HG02759 (cell line): ENCODE results near the gene BTRC.

Source experiments
- ATAC-seq: cut with Tn5 transposase; IDR thresholded peaks from one replicate; pipeline ENCODE4 v1.9.1; 2021; ENCODE audit warnings: mild to moderate bottlenecking, moderate library complexity; ENCODE audit not compliant: unreplicated experiment

Gene BTRC

DNA sequence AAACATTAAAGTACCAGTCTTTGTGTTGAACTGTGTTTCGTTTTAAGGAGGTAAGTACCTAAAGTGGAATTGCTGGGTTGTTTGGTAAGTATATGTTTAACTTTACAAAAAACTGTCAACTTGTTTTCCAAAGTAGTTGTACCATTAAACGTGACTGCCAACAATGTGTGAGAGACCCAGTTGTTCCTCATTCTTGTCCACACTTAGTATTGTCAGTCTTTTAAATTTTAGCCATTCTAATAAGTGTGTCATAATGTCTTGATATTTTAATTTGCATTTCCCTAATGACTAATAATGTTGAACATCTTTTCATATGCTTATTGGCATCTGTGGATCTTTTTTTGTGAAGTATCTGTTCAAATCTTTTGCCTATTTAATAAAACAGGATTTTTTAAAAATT lies 159.8 kb downstream of the BTRC start:
- ATAC-seq: no peak

DNA sequence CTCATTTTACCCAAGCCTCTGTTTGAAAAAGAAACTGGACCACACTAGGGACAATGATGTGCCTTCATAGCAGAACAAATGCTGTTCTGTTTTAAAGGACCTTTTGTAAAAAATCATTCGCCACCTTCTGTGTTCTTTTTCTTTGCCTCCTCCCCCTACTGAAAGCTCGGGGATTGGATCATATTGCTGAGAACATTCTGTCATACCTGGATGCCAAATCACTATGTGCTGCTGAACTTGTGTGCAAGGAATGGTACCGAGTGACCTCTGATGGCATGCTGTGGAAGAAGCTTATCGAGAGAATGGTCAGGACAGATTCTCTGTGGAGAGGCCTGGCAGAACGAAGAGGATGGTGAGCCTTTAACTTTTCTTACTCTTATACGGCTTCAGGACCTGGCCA lies 171.9 kb downstream of the BTRC start:
- ATAC-seq: no peak

DNA sequence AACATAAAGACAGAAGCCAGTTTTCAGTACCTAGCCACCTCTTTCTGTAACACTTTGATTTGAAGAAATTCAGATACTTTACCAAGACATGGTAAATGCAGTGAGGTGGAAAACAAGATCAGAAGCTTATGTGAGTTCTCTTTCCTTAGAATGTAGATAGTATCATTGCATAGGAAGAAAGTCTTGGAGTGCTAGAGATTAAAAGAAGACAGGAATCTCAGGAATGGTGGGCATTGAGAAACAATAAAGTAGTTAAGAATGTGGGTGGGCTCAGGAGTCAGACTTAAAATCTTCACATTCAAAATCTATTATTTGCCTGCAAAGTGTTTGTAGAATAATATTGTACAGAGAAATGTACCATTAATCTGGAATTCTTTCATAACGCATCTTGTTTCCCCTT lies 175.2 kb downstream of the BTRC start:
- no peak for ATAC-seq

DNA sequence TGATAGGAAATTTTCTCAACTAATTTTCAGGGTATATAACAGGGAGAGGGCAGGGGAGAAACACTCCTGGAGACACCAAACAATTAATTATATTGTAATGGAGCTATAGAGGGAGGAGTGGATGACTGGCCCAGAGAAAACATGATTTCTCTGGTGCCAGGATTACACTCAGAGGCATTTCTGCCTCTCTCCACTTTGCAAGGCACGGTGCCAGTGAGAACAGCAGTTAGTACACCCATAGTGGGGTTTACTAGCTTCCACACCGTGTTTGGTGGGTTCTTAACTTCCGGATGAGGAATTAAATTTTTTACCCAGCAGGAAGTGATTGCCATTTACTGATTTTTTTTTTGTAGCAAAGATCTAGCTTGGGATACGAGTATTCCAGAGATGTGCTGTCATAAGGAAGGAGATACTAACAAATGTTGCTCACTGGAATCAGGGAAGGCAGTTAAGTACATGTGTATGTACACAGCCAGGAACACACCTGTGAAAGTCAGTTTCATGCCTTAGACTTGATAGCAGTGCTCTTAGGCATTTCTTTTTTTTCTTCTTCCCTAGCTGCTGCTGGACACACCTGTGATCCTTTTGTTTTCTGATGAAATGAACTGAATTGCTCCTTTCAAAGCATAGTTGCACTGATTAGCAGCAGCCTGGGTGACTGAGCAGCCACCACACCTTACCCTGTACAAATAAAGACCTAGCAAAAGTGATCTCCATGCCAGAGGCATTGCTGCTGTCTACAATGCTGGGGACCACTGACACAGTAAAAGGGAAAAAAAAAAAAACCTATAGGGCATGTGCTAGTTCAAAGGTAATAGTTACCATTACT lies 176.0 kb downstream of the BTRC start:
- ATAC-seq: no peak

DNA sequence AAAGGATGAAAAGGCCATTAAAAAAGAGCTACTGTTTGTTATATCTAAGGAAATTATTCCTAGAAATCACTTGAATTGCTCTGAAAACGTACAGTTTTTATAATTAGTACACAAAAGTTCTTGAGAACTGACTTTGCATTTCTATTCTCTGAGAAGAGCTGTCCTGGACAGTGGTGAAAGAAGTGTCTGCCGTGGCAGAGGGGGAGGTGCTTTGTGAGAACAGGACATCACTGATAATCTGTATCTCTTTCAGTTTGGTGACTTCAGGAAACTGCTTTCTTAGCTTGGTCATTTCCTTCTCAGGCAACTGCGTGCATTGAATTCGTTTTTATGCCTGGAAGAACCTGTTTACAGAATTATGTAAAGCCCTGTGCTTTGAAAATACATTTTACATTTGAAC lies 182.0 kb downstream of the BTRC start:
- ATAC-seq: no peak

DNA sequence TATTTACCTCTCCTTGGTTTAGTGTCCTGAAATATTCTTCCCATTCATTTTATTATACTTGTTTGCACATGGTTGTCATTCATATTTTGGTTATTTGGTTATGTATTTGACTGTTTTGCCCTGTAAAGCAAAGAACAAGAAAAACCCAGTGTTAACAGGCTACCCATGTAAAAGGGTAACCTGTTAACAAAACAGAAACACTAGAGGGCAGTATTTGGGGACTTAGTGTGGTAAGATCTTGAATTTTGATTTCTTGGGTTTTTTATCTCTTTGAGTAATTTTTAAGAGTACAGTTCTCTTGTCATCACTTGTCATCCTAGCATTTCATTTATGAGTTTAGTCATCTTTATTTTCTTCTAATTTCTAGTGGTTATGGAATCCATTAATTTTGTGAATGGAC lies 182.8 kb downstream of the BTRC start:
- ATAC-seq: no peak

DNA sequence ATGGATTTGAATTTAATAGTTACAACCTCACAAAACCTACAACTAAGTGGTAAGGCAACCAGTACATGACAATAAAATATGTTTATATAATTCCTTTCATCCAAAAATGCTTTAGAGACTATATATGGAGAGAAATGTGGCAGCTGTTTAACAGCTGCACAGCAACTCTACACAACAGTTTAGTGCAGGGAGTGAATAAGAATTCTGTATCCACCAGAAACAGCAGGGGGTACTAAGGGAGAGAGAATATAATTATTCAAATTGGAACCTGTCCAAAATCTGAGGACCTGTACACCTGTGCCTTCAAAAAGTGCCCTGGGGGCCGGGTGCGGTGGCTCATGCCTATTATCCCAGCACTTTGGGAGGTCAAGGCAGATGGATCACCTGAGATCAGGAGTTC lies 184.5 kb downstream of the BTRC start:
- ATAC-seq: no peak

DNA sequence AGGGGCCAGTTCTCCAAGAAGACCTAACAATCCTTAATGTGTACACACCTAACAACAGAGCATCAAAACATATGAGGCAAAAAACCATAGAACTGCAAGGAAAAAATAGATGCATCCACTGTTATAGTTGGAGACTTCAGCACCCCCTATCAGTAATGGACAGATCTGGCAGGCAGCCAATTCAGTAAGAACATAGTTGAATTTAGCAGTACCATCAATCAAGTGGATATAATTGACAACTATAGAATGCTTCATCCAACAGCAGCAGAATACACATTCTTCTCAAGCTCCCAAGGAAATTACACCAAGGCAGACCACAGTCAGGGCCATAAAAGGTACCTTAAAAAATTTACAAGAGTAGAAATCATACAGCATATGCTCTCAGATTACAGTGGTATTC lies 191.9 kb downstream of the BTRC start:
- no peak for ATAC-seq

DNA sequence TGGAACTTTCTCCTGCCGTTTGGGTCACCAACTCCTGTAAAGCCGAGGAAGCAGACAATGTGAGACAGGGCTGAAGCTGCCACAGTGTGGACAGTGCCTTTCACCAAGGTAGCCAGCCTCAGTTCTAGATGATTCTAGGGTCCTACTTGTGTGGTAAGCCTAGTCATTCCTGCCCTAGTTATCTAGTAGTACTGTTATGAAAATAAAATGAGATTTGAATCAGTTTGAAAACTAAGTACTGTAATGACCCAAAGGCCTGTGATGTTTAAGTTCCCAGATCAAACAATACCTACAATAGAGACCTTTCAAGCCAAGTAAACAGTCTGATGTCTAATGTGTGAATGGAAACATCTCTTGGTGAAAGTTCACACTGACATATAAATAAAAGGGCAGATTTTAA lies 197.0 kb downstream of the BTRC start:
- no peak for ATAC-seq

DNA sequence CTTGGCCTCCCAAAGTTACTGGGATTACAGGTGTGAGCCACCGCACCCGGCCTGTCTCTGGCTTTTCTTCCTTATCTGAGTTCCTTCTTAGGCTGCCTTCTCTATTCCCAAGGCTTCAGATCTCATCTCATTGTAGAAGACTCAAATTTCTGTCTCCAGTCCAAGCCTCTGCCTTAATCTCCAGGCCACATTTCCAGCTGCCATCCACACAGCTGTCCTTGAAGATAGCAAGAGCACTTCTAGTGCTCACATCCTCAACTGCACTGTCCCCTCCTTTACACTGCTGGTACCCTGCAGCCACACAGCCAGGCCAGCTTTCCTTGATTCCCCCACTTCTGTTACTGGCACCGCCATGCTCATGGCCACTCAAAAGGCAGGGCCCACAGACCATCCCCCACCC lies 198.5 kb downstream of the BTRC start:
- no peak for ATAC-seq

DNA sequence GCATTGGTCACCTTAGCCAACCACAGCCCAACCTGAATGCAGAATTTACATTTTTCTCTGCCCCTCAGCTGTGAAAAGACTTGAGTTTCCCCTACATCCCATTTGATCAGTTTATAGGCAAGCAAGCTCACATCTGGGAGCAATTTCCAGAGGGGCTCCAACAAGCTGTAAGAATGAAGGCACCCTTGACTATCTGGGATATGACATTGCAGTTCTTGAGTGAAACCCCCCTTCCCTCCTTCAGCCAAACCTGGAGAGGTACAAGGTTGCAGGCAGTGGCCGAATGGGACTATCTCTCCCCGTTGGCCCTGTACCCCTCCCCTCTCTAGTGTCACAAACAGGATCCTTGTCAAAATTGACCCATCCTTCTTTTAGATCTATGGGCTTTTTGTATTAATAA lies 203.6 kb downstream of the BTRC start:
- ATAC-seq: no peak

DNA sequence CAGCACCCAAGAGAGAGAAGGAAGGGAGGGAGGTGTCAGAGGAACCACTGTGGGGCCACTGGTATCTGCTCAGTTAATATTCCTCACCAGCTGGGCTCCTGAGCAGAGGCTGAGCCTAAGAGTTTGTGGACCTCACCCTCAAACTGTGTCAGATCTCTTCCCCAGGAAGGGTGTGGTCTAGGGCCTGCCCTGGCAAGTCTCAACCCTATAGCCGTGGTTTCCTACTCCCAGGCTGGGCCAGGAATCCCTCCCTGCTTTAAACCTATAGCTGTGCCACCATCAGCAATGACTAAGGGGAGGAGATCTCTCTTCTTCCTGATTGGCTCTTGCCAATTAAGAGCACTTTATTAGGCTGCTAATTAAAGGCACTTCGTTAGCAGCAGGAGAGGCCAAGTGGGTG lies 204.2 kb downstream of the BTRC start:
- ATAC-seq: no peak

DNA sequence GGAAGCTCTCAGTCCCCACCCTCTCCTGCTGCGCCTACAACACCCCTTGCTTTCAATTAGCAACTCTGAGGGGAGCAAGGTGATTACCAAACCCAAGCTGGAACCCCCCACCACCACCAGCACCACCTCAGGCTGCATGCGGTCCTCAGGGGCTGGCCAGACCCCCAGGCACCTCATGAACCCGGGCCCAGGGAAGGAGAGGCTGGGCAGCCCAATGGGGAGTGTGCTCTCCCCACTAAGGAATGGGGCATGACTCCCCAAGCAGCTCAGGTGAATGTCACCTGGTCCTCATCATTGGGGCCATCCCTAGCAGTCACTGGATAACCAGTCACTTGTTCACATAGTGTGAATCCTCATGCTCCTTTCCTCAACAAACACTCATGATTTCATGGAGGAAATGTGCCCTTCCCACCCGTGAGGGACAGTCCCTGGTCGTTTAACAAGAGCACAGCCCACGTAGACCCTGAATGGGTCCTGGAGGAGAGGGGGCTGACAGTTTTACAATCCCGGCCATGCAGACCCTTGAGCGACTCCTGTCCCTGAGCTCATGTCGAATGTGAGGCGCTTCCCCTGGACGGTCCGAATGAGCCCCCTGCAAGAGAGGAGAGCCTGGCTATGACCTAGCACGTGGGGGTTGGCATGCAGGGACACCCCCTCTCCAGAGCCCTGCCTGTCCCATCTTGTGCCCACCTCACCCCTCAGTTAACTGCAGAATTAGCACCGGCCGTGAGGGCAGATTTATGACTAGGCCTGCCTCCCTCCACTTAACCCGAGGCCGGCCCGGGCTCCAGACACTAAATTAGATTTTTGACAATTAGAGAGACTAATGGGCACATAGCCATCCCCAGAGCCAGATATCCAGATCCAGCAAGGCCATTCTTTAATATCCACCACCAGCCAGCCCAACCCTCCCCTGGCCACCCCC lies 205.0 kb downstream of the BTRC start:
- no peak for ATAC-seq

DNA sequence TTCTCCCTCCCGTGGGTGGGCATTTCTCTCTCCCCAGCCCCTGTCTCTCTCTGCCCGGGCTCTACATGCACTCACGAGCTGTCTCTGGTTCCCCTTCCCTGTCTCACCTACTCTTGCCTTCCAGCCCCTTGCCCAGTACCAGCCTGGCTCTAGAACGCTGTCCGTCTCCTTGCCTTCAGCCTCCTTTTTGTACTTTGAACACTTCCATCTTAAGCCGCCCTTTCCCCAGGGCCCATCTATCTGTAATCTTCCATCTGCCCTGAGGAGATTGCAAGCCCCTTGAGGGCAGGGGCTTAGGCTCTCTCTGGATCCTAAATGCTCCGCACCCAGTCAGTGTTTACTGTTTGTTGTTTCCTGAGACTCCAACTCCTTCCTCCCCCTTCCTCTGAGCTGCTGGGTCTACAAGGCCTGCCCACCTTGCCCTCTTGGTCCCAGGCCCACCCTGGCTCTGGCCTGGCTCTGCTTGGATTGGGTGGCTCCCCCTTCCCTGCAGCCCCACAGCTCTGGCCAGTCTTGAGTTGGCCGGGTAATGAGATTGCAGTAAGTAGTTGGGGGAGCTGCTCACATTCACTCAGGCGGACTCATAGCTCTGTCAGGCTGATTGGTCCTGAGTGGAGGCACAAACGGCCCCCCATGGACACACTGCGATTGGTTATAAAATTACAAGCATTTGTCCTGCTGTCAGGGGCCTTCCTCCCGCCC lies 205.8 kb downstream of the BTRC start:
- ATAC-seq: no peak

DNA sequence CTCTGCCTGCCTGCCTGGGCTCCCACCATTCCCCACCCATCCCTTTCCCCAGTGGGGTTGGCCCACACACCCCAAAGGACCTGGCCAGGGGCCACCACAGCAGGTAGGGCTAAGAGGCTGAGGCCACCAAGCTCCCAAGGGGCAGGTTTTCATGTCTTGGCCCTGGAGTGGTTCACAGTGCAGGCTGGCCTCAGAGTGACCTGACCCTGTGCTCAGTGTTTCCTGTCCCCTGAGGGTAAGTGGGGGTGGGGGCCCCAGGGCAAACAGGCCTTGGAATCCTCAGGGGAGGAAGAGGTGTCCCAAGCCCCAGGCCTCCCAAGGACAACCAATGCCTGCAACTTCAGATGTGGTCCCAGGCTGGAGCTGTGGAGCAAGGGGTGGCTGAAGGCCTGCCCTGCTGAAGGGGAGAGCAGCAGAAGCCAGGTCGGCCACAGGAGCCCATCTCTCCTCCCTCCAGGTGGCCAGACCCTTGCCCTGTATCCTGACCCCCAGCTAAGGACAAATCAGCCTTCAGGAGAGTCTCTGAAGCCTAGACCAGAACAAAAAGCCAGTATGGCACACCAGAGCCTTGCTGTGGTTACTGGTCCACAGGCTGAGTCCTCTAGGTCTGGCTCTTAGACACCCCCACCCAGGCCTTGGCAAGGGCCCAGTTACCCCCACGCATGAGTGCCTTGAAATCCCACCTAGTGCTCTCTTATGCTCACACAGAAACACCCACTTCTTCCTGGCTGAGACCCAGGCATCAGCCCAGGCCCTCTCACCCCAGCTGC lies 206.5 kb downstream of the BTRC start:
- no peak for ATAC-seq

DNA sequence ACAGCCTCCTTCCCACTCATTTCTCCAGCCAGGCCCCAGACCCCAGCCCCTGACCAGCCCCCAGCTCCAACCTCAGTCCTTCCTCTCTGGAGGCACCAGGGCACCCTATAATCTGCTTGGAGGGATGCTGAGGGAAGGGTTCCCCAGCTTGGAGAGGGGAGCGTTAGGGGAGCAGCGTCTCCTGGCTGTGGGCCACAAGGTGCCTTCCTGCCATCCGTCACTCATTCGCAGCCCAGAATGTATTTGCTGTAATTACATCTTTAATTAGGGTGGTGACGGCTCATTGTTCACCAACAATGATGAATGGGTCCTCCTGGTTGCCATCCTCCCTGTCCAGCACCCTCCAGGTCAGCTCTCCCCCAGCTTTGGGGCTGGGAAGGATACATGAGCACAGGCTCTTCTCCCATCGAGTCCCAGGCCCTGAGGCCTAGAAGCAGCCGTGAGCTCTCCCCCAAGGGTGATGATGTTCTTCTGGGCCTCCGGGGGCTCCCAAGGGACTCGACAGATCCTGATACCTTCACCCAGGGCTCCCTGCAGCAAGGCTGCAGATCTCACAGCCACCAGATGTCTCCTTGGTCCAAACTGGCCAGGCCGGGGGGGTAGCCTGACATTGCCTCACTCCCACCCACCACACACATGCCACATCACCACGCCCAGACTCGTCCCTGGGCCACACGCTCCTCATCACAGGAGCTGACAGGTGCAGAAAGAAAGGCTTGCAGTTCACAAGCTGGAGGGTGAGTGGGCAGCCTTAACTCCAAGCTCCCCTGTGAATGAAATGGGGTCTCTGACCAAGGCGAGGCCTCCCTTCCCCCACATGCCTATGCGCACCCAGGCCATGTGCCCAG lies 207.3 kb downstream of the BTRC start:
- no peak for ATAC-seq

DNA sequence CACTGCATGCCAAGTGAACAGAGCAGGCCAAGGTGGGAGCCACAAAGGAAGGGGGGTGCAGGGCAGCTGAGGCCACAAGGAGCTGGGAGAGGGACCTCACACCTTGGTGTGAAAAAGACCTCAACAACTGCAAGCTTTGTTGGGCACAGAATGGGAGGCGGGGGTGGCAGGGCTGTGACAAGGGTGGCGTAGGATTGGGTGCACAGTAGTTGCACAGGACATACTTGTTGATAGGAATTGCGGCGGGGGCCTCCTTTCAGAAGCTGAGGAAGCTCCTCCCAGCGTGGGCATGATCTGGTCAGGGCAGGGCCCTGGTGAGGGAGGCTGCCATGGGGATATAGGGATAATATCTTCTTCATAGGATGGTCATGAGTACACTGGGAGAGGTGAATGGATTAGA lies 208.3 kb downstream of the BTRC start:
- no peak for ATAC-seq

DNA sequence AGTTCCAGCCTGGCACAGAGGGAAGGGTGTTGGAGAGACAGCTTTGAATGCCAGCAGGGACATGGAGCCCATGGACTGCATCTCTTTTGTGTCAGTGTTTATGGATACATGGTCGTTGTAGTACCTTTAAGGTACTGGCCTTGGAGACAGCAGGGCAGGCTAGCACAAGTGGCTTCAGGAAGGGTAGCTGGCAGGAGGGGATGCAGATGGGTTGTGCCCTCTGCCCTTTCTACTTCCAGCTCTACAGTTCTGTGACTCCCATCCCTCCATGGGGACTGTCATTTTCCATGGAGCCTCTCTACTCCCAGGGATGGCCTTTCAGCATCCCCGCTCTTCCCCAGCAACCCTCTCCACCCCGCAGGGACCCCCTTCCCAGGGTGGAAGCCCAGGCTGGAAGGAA lies 209.0 kb downstream of the BTRC start:
- ATAC-seq: no peak

DNA sequence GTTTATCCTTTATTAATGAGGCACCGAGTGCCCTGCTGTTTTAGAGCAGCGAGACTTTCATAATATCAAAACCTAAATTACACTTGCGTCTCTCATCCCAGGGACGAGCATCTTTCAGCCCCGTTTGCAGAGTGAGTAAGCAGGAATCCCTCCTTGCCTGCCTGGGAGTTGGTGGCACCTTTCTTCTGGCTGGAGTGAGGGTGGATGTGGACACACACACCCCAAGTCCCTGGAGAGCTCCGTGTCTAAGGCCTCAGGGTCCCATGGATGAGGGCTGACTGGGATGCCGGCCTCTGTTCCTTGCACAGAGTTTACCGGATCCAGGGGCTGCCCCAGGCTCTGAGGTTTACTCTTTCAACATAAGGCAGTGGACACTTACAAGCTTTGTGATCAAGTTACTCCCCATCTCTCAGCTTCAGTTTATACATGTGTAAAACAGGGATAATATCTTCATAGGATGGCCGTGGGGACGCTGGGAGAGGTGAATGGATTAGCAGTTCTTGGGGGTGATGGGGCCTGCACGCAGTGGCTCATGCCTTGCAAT lies 209.6 kb downstream of the BTRC start:
- ATAC-seq: no peak
